ENCODE measurements around the gene KLHL42.

DNA sequence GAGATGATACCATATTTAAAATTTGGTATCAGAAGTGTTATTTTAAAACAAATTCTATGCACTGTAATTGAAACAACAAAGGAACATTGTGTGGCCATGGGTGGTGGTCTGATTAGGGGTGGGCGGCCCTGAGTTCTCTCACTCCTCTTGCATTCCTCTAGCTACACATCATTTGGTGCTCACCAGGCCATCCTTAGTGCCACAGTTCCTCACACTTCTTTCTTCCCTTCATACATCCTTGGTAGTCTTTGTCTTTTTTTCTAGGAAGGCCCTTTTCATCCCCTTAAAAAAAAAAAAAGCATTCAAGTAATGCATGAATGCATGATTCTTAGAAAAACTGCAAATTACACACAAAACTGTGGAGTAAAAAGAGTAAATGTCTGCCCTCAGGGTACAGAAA lies 2.4 kb downstream of the KLHL42 start:
- TF ChIP-seq ZNF384 (IDR thresholded peaks at IDR 0.05) (no peak), HDGF (IDR thresholded peaks at IDR 0.05; ENCODE audit: borderline replicate concordance) (no peak), LEF1 (IDR thresholded peaks at IDR 0.05; ENCODE audit: borderline replicate concordance) (no peak), PKNOX1 (IDR thresholded peaks at IDR 0.05) (no peak), FOXM1 (IDR thresholded peaks at IDR 0.05; ENCODE audit: borderline replicate concordance) (no peak), SUZ12 (IDR thresholded peaks at IDR 0.05) (no peak), TARDBP (IDR thresholded peaks at IDR 0.05) (no peak), FOXA1 (IDR thresholded peaks at IDR 0.05) (no peak), SP1 (IDR thresholded peaks at IDR 0.05) (no peak), FOXK2 (IDR thresholded peaks at IDR 0.05) (no peak), NFRKB (IDR thresholded peaks at IDR 0.05) (no peak), BHLHE40 (IDR thresholded peaks at IDR 0.05; ENCODE audit: borderline replicate concordance) (no peak), L3MBTL2 (conservative IDR thresholded peaks at IDR 0.05) (no peak)

Data from HEK293T (cell line).